CD8-positive, alpha-beta memory T cell (primary cell): Measurements from ENCODE around the gene CWC27. TPM values are rescaled to one million over a fixed set of nuclear protein-coding genes. Genes with fewer than 3 reads are reported as not detected.
A peak's percentile ranks its signal among the peaks of the same experiment; 100 is the strongest.

Experiments
- CTCF ChIA-PET: fragments of 350-600 bp; sonication (Branson Sonifier 250); formaldehyde crosslinking; loops from one replicate; lab custom pipeline; 2021; ENCODE audit warnings: antibody characterized with exemption; lab: Charles Lee
- POLR2A ChIA-PET: fragments of 350-600 bp; sonication (Branson Sonifier 250); formaldehyde crosslinking; loops from one replicate; lab custom pipeline; 2021; ENCODE audit warnings: antibody characterized with exemption; lab: Charles Lee
- DNase-seq, 5 donors: peaks; one replicate each; pipeline versions ENCODE4 v3.0.0 to v3.0.0-alpha.2; 2020 to 2022; ENCODE audit warnings: mixed read lengths in 1 of 5
- H3K27ac ChIP-seq: one replicate; pipeline ENCODE4 v1.7.0; 2013; ENCODE audit warnings: low read depth, mild to moderate bottlenecking, low read length, moderate library complexity
- H3K27me3 ChIP-seq: 2 replicates; pipeline ENCODE4 v1.7.0; 2013; ENCODE audit warnings: low read length, mild to moderate bottlenecking; ENCODE audit not compliant: insufficient read depth, poor library complexity, severe bottlenecking
- H3K36me3 ChIP-seq: 2 replicates; pipeline ENCODE4 v1.7.0; 2013; ENCODE audit warnings: mild to moderate bottlenecking, low read length, moderate library complexity; ENCODE audit not compliant: insufficient read depth
- H3K4me1 ChIP-seq: 2 replicates; pipeline ENCODE4 v1.7.0; 2013; ENCODE audit warnings: mild to moderate bottlenecking, low read length, moderate library complexity; ENCODE audit not compliant: insufficient read depth
- H3K4me3 ChIP-seq: 2 replicates; pipeline ENCODE4 v1.7.0; 2013; ENCODE audit warnings: mild to moderate bottlenecking, low read length
- H3K9me3 ChIP-seq: 2 replicates; pipeline ENCODE4 v1.7.0; 2013; ENCODE audit warnings: mild to moderate bottlenecking, low read length
- H3K27ac Mint-ChIP-seq, 8 donors: one replicate each; pipeline ENCODE4 v1.8.0; 2020 to 2021; ENCODE audit warnings: mixed read lengths in 8 of 8, mild to moderate bottlenecking in 6 of 8, inconsistent platforms in 3 of 8, moderate library complexity in 3 of 8
- H3K27me3 Mint-ChIP-seq, 2 donors: one replicate each; pipeline ENCODE4 v1.8.0; 2020 to 2021; ENCODE audit warnings: mixed read lengths in 2 of 2, mild to moderate bottlenecking in 1 of 2, moderate library complexity in 1 of 2
- H3K36me3 Mint-ChIP-seq, 3 donors: one replicate each; pipeline ENCODE4 v1.8.0; 2020 to 2021; ENCODE audit warnings: mixed read lengths in 3 of 3, inconsistent platforms in 1 of 3, mild to moderate bottlenecking in 1 of 3
- H3K4me1 Mint-ChIP-seq, 3 donors: one replicate each; pipeline ENCODE4 v1.8.0; 2020 to 2021; ENCODE audit warnings: mixed read lengths in 3 of 3, inconsistent platforms in 1 of 3, mild to moderate bottlenecking in 1 of 3
- H3K4me3 Mint-ChIP-seq, 7 donors: one replicate each; pipeline ENCODE4 v1.8.0; 2020 to 2021; ENCODE audit warnings: mixed read lengths in 7 of 7, mild to moderate bottlenecking in 6 of 7, moderate library complexity in 4 of 7, inconsistent platforms in 2 of 7
- H3K9me3 Mint-ChIP-seq, 5 donors: one replicate each; pipeline ENCODE4 v1.8.0; 2020 to 2022; ENCODE audit warnings: mixed read lengths in 5 of 5, mild to moderate bottlenecking in 3 of 5, moderate library complexity in 2 of 5, inconsistent platforms in 1 of 5
- polyA plus RNA-seq: library from polyadenylated mRNA; unstranded; fragments of 300-500 nt; fragmentation: Illumina TruSeq; gene quantifications from one replicate; pipeline ENCODE4 v1.2.3, GENCODE V29; 2021
- total RNA-seq, 2 experiments: library from RNA; stranded (reverse); gene quantifications; one replicate each; pipeline ENCODE4 v1.2.3, GENCODE V29; 2021

The CWC27 gene
- total and polyA plus RNA-seq, 3 experiments from 2014 or later, result 32.8 to 38.0 (median 36.3) TPM

- H3K4me1 Mint-ChIP-seq, result no peaks in the 10 kb centered on the region
- H3K27ac Mint-ChIP-seq, result no peak overlapping the region
- H3K27me3 Mint-ChIP-seq, result no peaks in the 10 kb centered on the region
- Histone ChIP-seq H3K4me1 (no peaks in the 10 kb centered on the region), H3K27ac (no peak overlapping the region), H3K36me3 (no peaks in the 10 kb centered on the region), H3K27me3 (no peaks in the 10 kb centered on the region), H3K9me3 (no peaks in the 10 kb centered on the region), H3K4me3 (no peak overlapping the region)
- H3K9me3 Mint-ChIP-seq, result no peaks in the 10 kb centered on the region
- ChIA-PET CTCF (interaction anchor here (2.1 kb wide), 1 partner anchor 9 kb away, joined by 5 read pairs; no protein-coding TSS in a partner anchor), POLR2A (no interaction called here)
- H3K36me3 Mint-ChIP-seq, result no peaks in the 10 kb centered on the region
- DNase-seq, result no peak
- no peak overlapping the region for H3K4me3 Mint-ChIP-seq
These were observed 278.5 kb downstream of the CWC27 start for GRCh38 chr5:65047225-65047624.

DNA sequence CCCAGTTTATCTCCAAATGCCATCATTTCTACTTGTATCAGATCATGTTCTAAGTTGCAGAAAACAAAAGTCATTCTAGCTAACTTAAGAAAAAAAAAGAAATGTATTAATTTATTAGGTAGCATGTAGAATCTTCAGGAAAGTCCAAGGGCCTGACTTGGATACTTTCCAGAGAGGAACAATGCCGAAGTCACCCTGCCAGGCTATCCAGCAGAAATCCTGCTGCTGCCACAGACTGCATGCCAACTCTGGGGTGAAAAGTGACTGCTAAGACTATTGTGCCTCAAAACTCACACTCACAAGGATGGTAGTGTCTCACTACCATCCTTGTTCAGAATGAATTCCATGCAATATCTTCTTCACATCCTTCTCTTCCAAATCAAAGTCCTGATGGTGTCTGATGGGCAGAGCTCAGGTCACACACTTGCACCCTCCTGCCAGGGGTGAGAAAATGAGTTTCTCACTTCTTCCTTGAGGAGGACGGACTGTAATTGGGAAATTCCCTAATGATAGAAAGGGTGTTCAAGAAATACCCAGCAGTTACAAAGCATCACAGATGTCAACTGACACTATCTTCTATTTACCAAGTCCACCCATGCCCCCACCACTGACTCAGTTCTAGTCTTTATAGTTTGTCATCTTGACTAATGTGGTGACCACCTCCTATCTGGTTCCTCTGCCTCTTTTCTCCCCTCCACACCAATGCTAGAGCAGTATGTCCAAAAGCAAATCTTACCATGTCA is 279.4 kb downstream of the CWC27 start:
- no peaks in the 10 kb centered on the region for H3K9me3 ChIP-seq
- no peak overlapping the region for H3K27ac ChIP-seq
- no peaks in the 10 kb centered on the region for H3K27me3 Mint-ChIP-seq
- no peaks in the 10 kb centered on the region for H3K9me3 Mint-ChIP-seq
- H3K36me3 Mint-ChIP-seq, result no peaks in the 10 kb centered on the region
- no peaks in the 10 kb centered on the region for H3K4me1 ChIP-seq
- no peak for DNase-seq
- no peak overlapping the region for H3K4me3 Mint-ChIP-seq
- no peak overlapping the region for H3K27ac Mint-ChIP-seq
- no peaks in the 10 kb centered on the region for H3K27me3 ChIP-seq
- H3K36me3 ChIP-seq, result no peaks in the 10 kb centered on the region
- H3K4me1 Mint-ChIP-seq, result no peaks in the 10 kb centered on the region
- CTCF ChIA-PET, result interaction anchor here (2.1 kb wide), 1 partner anchor 10 kb away, joined by 5 read pairs; no protein-coding TSS in a partner anchor
- POLR2A ChIA-PET, result no interaction called here
- no peak overlapping the region for H3K4me3 ChIP-seq

DNA sequence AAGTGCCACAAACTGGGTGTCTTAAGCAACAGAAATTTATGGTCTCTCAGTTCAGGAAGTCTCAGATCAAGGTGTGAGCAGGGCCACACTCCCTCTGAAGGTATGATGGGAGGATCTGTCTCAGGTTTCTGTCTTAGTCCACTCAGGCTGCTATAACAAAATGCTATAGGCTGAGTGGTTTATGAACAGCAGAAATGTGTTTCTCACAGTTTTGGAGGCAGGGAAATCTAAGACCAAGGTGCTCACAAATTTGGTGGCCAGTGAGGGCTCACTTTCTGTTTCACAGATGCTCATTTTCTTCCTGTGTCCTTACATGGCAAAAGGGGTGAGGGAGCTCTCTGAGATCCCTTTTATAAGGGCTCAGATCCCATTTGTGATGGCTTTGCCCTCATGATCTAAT is 281.4 kb downstream of the CWC27 start:
- H3K4me1 ChIP-seq, result no peaks in the 10 kb centered on the region
- no peaks in the 10 kb centered on the region for H3K9me3 ChIP-seq
- no peak for DNase-seq
- ChIA-PET CTCF (no interaction called here), POLR2A (no interaction called here)
- no peak overlapping the region for H3K27ac ChIP-seq
- no peaks in the 10 kb centered on the region for H3K27me3 ChIP-seq
- Mint-ChIP-seq H3K4me3 (no peak overlapping the region), H3K27me3 (peaks cover 0 to 3% of the 10 kb centered on the region in 2 donors), H3K36me3 (no peaks in the 10 kb centered on the region), H3K4me1 (no peaks in the 10 kb centered on the region), H3K9me3 (no peaks in the 10 kb centered on the region), H3K27ac (peak overlapping the region in 2 of 8 donors; percentile 35 to 38)
- H3K36me3 ChIP-seq, result no peaks in the 10 kb centered on the region
- no peak overlapping the region for H3K4me3 ChIP-seq

DNA sequence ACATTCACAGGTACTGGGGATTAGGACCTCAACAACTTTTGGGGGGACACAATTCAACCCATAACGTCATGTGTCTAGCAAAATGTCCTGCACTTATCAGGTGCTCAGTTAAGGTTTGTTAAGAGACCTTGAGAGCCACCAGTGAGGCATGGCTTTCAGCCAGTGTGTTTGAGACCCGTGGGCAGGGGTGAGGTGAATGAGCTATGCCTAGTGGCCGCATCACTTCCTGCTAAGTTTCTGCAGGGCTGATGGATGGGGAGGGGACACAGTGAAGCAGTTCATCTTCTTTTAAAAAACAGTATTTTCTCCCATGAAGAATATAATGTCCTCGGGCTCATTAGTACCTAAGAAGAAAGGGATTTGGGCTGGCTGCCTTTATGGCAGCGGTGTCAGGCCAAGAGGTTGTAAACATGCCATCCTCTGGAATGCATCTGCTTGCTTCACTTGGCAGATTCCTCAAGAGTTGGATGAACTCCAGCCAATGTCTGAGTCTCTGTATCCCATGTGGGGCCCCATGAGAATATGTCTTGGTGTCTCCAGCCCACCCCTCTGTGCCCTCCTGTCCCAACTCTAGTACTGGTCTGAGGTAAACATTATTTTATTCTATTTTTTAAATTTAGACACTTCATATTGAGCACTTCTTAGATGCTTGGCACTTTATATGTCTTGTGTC is 282.2 kb downstream of the CWC27 start:
- peaks cover 0 to 3% of the 10 kb centered on the region in 2 donors for H3K27me3 Mint-ChIP-seq
- no peaks in the 10 kb centered on the region for H3K27me3 ChIP-seq
- no peaks in the 10 kb centered on the region for H3K9me3 ChIP-seq
- H3K4me3 ChIP-seq, result no peak overlapping the region
- CTCF ChIA-PET, result no interaction called here
- no peaks in the 10 kb centered on the region for H3K4me1 Mint-ChIP-seq
- H3K36me3 Mint-ChIP-seq, result no peaks in the 10 kb centered on the region
- H3K27ac Mint-ChIP-seq, result no peak overlapping the region
- H3K4me1 ChIP-seq, result no peaks in the 10 kb centered on the region
- POLR2A ChIA-PET, result no interaction called here
- H3K4me3 Mint-ChIP-seq, result no peak overlapping the region
- no peaks in the 10 kb centered on the region for H3K9me3 Mint-ChIP-seq
- H3K36me3 ChIP-seq, result no peaks in the 10 kb centered on the region
- DNase-seq, result no peak
- no peak overlapping the region for H3K27ac ChIP-seq

DNA sequence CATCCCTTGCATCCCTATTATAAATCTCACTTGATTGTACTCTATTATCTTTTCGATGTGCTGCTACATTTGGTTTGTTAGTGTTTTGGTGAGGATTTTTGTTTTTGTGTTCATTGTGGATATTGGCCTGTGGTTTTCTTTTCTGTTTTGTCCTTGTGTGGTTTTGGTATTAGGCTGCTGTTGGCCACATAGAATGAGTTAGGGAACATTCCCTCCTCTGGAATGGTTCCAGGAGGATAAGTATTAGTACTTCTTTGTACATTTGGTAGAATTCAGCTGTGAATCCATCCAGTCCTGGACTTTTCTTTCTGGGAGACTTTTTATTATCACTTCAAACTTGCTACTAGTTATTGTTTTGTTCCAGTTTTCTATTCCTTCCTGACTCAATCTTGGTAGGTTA is 287.2 kb downstream of the CWC27 start:
- CTCF ChIA-PET, result no interaction called here
- no peak overlapping the region for H3K4me3 Mint-ChIP-seq

GRCh38 chr5:65059681-65060598 is 291.2 kb downstream of the CWC27 start:
- Histone ChIP-seq H3K9me3 (no peaks in the 10 kb centered on the region), H3K4me3 (no peak overlapping the region), H3K27ac (no peak overlapping the region), H3K36me3 (no peaks in the 10 kb centered on the region), H3K4me1 (no peaks in the 10 kb centered on the region), H3K27me3 (no peaks in the 10 kb centered on the region)
- Mint-ChIP-seq H3K27me3 (peaks cover 3 to 8% of the 10 kb centered on the region in 2 donors), H3K36me3 (no peaks in the 10 kb centered on the region), H3K9me3 (no peaks in the 10 kb centered on the region), H3K4me3 (no peak overlapping the region), H3K27ac (peak overlapping the region in 1 of 8 donors; percentile 17), H3K4me1 (no peaks in the 10 kb centered on the region)
- ChIA-PET CTCF (interaction anchor here (1.2 kb wide), 1 partner anchor 16 kb away, joined by 3 read pairs; no protein-coding TSS in a partner anchor), POLR2A (no interaction called here)
- DNase-seq, result no peak

More for the DNA sequence above, 287.2 kb downstream of the CWC27 start:
- Histone ChIP-seq H3K4me3 (no peak overlapping the region), H3K27me3 (no peaks in the 10 kb centered on the region), H3K27ac (no peak overlapping the region), H3K4me1 (no peaks in the 10 kb centered on the region), H3K9me3 (no peaks in the 10 kb centered on the region), H3K36me3 (no peaks in the 10 kb centered on the region)
- POLR2A ChIA-PET, result no interaction called here
- Mint-ChIP-seq H3K9me3 (no peaks in the 10 kb centered on the region), H3K27me3 (peaks cover 0 to 3% of the 10 kb centered on the region in 2 donors), H3K27ac (no peak overlapping the region), H3K4me1 (no peaks in the 10 kb centered on the region), H3K36me3 (no peaks in the 10 kb centered on the region)
- no peak for DNase-seq

GRCh38 chr5:65061250-65061973 is 292.7 kb downstream of the CWC27 start:
- ChIA-PET CTCF (interaction anchor here (1.2 kb wide), 1 partner anchor 14 kb away, joined by 3 read pairs; no protein-coding TSS in a partner anchor), POLR2A (no interaction called here)
- DNase-seq, result no peak
- Mint-ChIP-seq H3K4me3 (no peak overlapping the region), H3K27ac (peak overlapping the region in 1 of 8 donors; percentile 13), H3K9me3 (no peaks in the 10 kb centered on the region), H3K4me1 (no peaks in the 10 kb centered on the region), H3K27me3 (peaks cover 4 to 22% of the 10 kb centered on the region in 2 donors), H3K36me3 (peaks cover 0 to 2% (median 0%) of the 10 kb centered on the region in 3 donors)
- Histone ChIP-seq H3K9me3 (no peaks in the 10 kb centered on the region), H3K27ac (no peak overlapping the region), H3K36me3 (no peaks in the 10 kb centered on the region), H3K4me1 (no peaks in the 10 kb centered on the region), H3K27me3 (no peaks in the 10 kb centered on the region), H3K4me3 (no peak overlapping the region)
